H1 (cell line): ENCODE results near the gene ARSB. TPM values are rescaled to one million over a fixed set of nuclear protein-coding genes. Genes with fewer than 3 reads are reported as not detected.

Source experiments
- HDAC2 ChIP-seq, 2 experiments: fragments of 300-600 bp in 1 of 2; sonication (generic) in 1 of 2; IDR thresholded peaks; 2 replicates each; pipeline ENCODE4 v1.6.1; 2011 to 2012; ENCODE audit warnings: low read depth in 2 of 2, low read length in 2 of 2, mild to moderate bottlenecking in 2 of 2, moderate library complexity in 2 of 2, borderline replicate concordance in 1 of 2, inconsistent platforms in 1 of 2
- TCF12 ChIP-seq: IDR thresholded peaks from 2 replicates; pipeline ENCODE4 v1.6.1; 2011; ENCODE audit warnings: low read depth, mild to moderate bottlenecking, low read length
- polyA plus RNA-seq, 7 experiments: library from polyadenylated mRNA; depleted of rRNA in 3 of 7; stranded (reverse) in 5 of 7; unstranded in 2 of 7; fragments of >200 nt in 5 of 7; fragments of 200-250 nt in 2 of 7; gene quantifications; 1 replicate in 5 of 7; 2 replicates in 1 of 7; 4 replicates in 1 of 7; pipeline versions ENCODE4 v1.2.1 to v1.2.3, GENCODE V29; 2011 to 2013; ENCODE audit warnings: missing spikeins in 2 of 7, mixed read lengths in 2 of 7
- total RNA-seq: library from RNA; stranded (reverse); fragmentation: NEBNext Ultra II Directional; extraction: Animal tissue kit (Norgen Biotek cat#: 25700); gene quantifications from 2 replicates; pipeline ENCODE4 v1.2.1, GENCODE V29; 2021
- TF ChIP-seq, protein P1 (sequence below), 3 experiments: IDR thresholded peaks; 1 replicate in 2 of 3; 2 replicates in 1 of 3; pipeline versions ENCODE4 v1.5.1 to v1.6.1; 2011; ENCODE audit warnings: low read length in 3 of 3, mild to moderate bottlenecking in 3 of 3, inconsistent platforms in 2 of 3, low read depth in 1 of 3, moderate library complexity in 1 of 3; ENCODE audit not compliant: insufficient read depth in 1 of 3; ENCODE audit errors: control extremely low read depth in 1 of 3

Gene ARSB
- total and polyA plus RNA-seq, 2 of the 8 experiments (the other 6 are each of a cell fraction or from before 2014, with no cell fraction given): 6.4 to 13.9 TPM

GRCh38 chr5:78845470-78845869, 139.6 kb downstream of the ARSB start (continued):
- no peak for TF ChIP-seq HDAC2 (IDR thresholded peaks at IDR 0.05; ENCODE audit: borderline replicate concordance in 1 of 2, low read depth in 2 of 2, low read length in 2 of 2)
- TF ChIP-seq TCF12: no peak
- TF ChIP-seq, protein P1, sequence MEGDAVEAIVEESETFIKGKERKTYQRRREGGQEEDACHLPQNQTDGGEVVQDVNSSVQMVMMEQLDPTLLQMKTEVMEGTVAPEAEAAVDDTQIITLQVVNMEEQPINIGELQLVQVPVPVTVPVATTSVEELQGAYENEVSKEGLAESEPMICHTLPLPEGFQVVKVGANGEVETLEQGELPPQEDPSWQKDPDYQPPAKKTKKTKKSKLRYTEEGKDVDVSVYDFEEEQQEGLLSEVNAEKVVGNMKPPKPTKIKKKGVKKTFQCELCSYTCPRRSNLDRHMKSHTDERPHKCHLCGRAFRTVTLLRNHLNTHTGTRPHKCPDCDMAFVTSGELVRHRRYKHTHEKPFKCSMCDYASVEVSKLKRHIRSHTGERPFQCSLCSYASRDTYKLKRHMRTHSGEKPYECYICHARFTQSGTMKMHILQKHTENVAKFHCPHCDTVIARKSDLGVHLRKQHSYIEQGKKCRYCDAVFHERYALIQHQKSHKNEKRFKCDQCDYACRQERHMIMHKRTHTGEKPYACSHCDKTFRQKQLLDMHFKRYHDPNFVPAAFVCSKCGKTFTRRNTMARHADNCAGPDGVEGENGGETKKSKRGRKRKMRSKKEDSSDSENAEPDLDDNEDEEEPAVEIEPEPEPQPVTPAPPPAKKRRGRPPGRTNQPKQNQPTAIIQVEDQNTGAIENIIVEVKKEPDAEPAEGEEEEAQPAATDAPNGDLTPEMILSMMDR (IDR thresholded peaks at IDR 0.05; ENCODE audit: control extremely low read depth in 1 of 3, insufficient read depth in 1 of 3, low read depth in 1 of 3, low read length in 3 of 3): no peak
